GM21526 (cell line): ENCODE data around the gene PAQR4.
"Not testable (repeated sequence)": the region's sequence is repeated elsewhere in the genome, so short reads cannot be mapped to it uniquely, and the experiment has no call there.

Source experiments
- ATAC-seq: cut with Tn5 transposase; IDR thresholded peaks from one replicate; pipeline ENCODE4 v1.9.1; 2021; ENCODE audit warnings: moderate library complexity; ENCODE audit not compliant: unreplicated experiment, low FRiP score

PAQR4 gene

GRCh38 chr16:2942045-2942444 lies 27.1 kb upstream of the PAQR4 start:
- no peak for ATAC-seq

- ATAC-seq, result not testable (repeated sequence)
These were observed 25.4 kb upstream of the PAQR4 start for GRCh38 chr16:2943716-2944115.

GRCh38 chr16:2946649-2947048 lies 22.5 kb upstream of the PAQR4 start:
- ATAC-seq, result no peak

GRCh38 chr16:2948807-2949704 lies 20.1 kb upstream of the PAQR4 start:
- no peak for ATAC-seq

- ATAC-seq, result no peak
These were observed 19.3 kb upstream of the PAQR4 start for GRCh38 chr16:2949705-2950352.

GRCh38 chr16:2950353-2950724 lies 18.8 kb upstream of the PAQR4 start:
- no peak for ATAC-seq

GRCh38 chr16:2950773-2951172 lies 18.4 kb upstream of the PAQR4 start:
- ATAC-seq, result no peak

- no peak for ATAC-seq
These were observed 16.5 kb upstream of the PAQR4 start for GRCh38 chr16:2952679-2953078.

GRCh38 chr16:2953706-2954627 lies 15.2 kb upstream of the PAQR4 start:
- no peak for ATAC-seq

GRCh38 chr16:2954656-2955381 lies 14.3 kb upstream of the PAQR4 start:
- no peak for ATAC-seq

- ATAC-seq, result no peak
These were observed 13.7 kb upstream of the PAQR4 start for GRCh38 chr16:2955438-2955778.

GRCh38 chr16:2955779-2956578 lies 13.2 kb upstream of the PAQR4 start:
- no peak for ATAC-seq

- ATAC-seq, result no peak
These were observed 12.6 kb upstream of the PAQR4 start for GRCh38 chr16:2956579-2956956.

- ATAC-seq, result no peak
These were observed 9.9 kb upstream of the PAQR4 start for GRCh38 chr16:2959206-2959605.

GRCh38 chr16:2960183-2961010 lies 8.8 kb upstream of the PAQR4 start:
- no peak for ATAC-seq

- no peak for ATAC-seq
These were observed 6.6 kb upstream of the PAQR4 start for GRCh38 chr16:2962334-2963073.

GRCh38 chr16:2963074-2963722 lies 6.0 kb upstream of the PAQR4 start:
- ATAC-seq, result no peak
